Adrenal gland (tissue), 5 donors: ENCODE results near the gene FOXP4.

ENCODE experiments used
- POLR2A ChIP-seq, 2 donors: fragments of 450-650 bp; IDR thresholded peaks; one replicate each; pipeline ENCODE4 v1.6.1; 2017; ENCODE audit warnings: antibody characterized with exemption in 2 of 2, mild to moderate bottlenecking in 2 of 2, moderate library complexity in 1 of 2
- TF ChIP-seq, protein P1 (sequence below), 6 experiments: fragments of 450-650 bp in 4 of 6; fragments of 200-600 bp in 2 of 6; sonication (generic) in 1 of 6; IDR thresholded peaks; 1 replicate in 5 of 6; 2 replicates in 1 of 6; pipeline versions ENCODE4 v1.5.1 to v1.8.0; 2016 to 2021; ENCODE audit warnings: antibody characterized with exemption in 6 of 6, mild to moderate bottlenecking in 2 of 6, moderate library complexity in 1 of 6
- donor health status: DM: no; HTN: no; CAD: no.

DNA sequence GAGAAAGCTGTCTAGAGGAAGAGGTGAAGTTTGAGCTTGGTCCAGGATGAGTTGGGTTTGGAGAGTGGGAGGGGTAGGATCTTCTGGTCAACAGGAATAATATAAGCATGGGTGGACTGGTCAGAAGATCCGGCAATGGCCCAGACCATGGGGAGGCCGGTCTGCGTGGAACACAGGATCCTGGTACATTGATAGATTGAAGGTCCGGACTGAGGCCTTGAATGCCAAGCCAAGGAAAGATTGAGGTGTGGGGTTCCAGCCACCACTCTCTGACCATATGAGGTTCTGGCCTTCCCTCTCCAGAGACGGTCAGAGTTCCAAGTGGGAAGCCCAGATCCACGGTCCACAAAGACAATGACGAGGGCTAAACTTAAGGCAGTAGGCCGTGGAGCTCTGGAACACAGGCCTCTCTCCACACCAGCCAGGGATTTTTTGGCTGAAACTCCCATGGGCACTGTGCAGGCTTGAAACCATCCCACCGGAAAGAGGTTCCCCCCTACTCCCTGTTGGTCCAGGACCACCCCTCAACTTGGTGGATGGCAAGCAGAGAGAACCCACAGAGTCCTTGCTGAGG is 95.3 kb downstream of the FOXP4 start:
- TF ChIP-seq, protein P1, sequence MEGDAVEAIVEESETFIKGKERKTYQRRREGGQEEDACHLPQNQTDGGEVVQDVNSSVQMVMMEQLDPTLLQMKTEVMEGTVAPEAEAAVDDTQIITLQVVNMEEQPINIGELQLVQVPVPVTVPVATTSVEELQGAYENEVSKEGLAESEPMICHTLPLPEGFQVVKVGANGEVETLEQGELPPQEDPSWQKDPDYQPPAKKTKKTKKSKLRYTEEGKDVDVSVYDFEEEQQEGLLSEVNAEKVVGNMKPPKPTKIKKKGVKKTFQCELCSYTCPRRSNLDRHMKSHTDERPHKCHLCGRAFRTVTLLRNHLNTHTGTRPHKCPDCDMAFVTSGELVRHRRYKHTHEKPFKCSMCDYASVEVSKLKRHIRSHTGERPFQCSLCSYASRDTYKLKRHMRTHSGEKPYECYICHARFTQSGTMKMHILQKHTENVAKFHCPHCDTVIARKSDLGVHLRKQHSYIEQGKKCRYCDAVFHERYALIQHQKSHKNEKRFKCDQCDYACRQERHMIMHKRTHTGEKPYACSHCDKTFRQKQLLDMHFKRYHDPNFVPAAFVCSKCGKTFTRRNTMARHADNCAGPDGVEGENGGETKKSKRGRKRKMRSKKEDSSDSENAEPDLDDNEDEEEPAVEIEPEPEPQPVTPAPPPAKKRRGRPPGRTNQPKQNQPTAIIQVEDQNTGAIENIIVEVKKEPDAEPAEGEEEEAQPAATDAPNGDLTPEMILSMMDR (IDR thresholded peaks at IDR 0.05), result no peak
- TF ChIP-seq POLR2A (IDR thresholded peaks at IDR 0.05), result no peak
